ENCODE results near the gene AEBP2.

DNA sequence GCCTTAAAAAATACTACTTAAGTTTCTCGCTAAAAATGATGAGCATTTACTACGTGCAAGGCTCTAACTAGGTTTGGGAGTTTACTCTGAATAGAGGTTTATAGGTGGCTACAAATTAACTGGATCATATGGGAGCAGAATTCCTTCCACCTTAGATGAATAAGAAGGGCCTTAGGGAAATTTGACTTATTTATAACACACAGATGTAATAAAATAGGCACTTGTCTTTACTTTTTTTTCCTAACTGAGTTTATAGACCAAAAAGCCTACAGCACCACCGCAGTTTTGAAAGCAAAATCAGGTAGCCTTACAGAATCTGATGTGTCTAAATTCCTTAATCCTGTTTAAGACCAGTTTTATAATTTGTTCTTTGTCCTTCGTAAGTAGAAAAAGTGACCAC, 10.5 kb downstream of the AEBP2 start:
- TF ChIP-seq EZH2 (IDR thresholded peaks at IDR 0.05; ENCODE audit: low read depth), result no peak
- TF ChIP-seq, protein P1, sequence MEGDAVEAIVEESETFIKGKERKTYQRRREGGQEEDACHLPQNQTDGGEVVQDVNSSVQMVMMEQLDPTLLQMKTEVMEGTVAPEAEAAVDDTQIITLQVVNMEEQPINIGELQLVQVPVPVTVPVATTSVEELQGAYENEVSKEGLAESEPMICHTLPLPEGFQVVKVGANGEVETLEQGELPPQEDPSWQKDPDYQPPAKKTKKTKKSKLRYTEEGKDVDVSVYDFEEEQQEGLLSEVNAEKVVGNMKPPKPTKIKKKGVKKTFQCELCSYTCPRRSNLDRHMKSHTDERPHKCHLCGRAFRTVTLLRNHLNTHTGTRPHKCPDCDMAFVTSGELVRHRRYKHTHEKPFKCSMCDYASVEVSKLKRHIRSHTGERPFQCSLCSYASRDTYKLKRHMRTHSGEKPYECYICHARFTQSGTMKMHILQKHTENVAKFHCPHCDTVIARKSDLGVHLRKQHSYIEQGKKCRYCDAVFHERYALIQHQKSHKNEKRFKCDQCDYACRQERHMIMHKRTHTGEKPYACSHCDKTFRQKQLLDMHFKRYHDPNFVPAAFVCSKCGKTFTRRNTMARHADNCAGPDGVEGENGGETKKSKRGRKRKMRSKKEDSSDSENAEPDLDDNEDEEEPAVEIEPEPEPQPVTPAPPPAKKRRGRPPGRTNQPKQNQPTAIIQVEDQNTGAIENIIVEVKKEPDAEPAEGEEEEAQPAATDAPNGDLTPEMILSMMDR (conservative IDR thresholded peaks at IDR 0.05), result no peak
